Measurements from ENCODE around the gene ZNF697. TPM values are rescaled to one million over a fixed set of nuclear protein-coding genes. Genes with fewer than 3 reads are reported as not detected.
"Not testable (repeated sequence)": the region's sequence is repeated elsewhere in the genome, so short reads cannot be mapped to it uniquely, and the experiment has no call there.

ZNF697 gene
- total RNA-seq, 1 donor from 2014 or later = 11.4 TPM

DNA sequence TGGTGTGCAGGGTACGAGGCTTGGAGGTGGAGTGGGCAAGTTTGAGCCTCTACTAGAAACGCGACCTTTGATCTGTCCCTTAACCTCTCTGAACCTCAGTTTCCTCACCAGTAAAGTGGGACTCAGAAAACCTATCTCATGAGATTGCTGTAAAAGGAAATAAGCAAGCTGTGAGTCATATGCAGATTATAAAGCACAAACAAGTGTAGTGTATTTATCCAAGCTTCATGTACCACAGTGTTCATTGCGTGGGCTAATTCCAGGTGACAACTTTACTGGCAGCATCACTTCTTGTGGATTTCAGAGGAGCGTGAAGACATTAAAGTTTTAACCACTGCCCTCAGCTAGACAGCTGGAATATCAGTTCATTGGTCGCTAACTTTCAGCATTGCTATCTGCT lies 44.4 kb downstream of the ZNF697 start:
- no peak for TF ChIP-seq CTCF (IDR thresholded peaks at IDR 0.05)
- no peaks in the 10 kb centered on the region for H3K36me3 ChIP-seq
- H3K27me3 ChIP-seq = no peaks in the 10 kb centered on the region
- H3K4me3 ChIP-seq = no peak overlapping the region
- no peak for ATAC-seq
- no peak overlapping the region for H3K27ac ChIP-seq
- DNase-seq = no peak
- peaks cover 9% of the 10 kb centered on the region for H3K4me1 ChIP-seq
- no peaks in the 10 kb centered on the region for H3K9me3 ChIP-seq
- intact Hi-C loops (cut with DNase I) = no loop called here

- H3K27ac ChIP-seq; ATAC-seq; H3K36me3 ChIP-seq; H3K27me3 ChIP-seq; H3K4me3 ChIP-seq; intact Hi-C loops (cut with DNase I); H3K9me3 ChIP-seq; DNase-seq; H3K4me1 ChIP-seq: not testable (repeated sequence)
Observed at GRCh38 chr1:119603241-119603640, 44.8 kb downstream of the ZNF697 start.

DNA sequence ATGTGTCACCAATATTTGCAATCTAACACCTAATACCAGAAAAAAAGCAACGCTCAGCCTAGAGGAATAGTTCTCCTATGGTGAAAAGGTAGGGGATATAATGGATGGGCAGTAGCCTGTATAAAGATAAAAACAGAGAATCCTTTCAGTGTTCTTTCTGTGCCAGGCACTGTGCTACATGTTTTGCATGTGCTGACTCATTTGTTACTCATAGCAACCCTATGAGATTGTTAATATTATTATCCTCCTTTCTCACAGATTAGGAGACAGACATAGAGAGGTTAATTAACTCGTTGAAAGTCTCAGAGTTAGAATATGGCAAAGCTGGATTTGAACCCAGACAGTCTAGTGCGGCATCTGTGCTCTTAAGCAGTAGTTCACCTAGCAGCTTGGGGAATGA lies 45.3 kb downstream of the ZNF697 start:
- not testable (repeated sequence) for ATAC-seq

DNA sequence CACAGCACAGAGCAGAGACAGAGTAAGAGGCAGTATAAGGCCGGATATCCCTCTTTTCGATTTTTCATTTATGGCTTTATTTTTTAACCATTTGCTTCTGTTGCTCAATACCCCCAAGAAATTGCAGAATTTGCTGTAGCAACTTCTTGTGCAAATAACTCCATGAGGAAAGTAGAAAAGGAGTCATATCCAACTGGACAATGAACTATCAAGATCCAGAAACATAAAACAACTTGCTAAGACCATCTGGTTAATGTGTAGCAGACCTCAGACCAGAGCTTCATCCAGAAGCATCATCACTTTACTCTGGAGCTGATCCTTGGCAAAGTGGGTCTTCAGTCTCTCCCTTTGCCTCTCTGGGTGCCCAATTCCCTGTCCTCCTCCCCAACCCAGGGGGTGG lies 45.9 kb downstream of the ZNF697 start:
- no peaks in the 10 kb centered on the region for H3K9me3 ChIP-seq
- DNase-seq = no peak
- no peaks in the 10 kb centered on the region for H3K36me3 ChIP-seq
- H3K27ac ChIP-seq = no peak overlapping the region
- peaks cover 9% of the 10 kb centered on the region for H3K4me1 ChIP-seq
- no peak for ATAC-seq
- H3K27me3 ChIP-seq = no peaks in the 10 kb centered on the region
- H3K4me3 ChIP-seq = no peak overlapping the region
- intact Hi-C loops (cut with DNase I) = no loop called here
- TF ChIP-seq CTCF (IDR thresholded peaks at IDR 0.05) = no peak

More for the DNA sequence above, 45.3 kb downstream of the ZNF697 start:
- H3K9me3 ChIP-seq; H3K27me3 ChIP-seq; H3K27ac ChIP-seq; H3K4me3 ChIP-seq; H3K36me3 ChIP-seq; H3K4me1 ChIP-seq; intact Hi-C loops (cut with DNase I); DNase-seq: not testable (repeated sequence)

DNA sequence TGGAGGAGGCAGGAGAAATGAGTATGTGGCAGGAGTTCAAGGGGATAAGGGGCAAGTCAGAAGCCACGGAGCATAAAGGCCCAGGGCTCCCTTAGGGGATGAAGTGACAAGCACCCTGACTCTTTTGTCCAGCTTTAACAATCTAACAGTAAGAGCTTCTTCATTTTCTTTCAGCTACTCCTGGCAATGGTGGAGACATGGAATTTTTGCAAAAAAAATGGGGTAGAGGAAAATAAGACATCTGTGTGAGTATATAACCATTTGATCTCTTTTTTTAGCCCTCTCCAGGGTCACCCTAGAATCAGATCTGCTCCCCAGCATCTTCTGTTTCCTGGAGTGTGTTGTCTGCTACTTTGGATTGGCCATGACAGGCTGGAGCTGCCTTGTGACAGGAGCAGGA lies 47.1 kb downstream of the ZNF697 start:
- Histone ChIP-seq H3K27me3 (no peaks in the 10 kb centered on the region), H3K36me3 (no peaks in the 10 kb centered on the region), H3K4me3 (no peak overlapping the region), H3K4me1 (peaks cover 4% of the 10 kb centered on the region), H3K9me3 (no peaks in the 10 kb centered on the region), H3K27ac (no peak overlapping the region)
- TF ChIP-seq CTCF (IDR thresholded peaks at IDR 0.05) = no peak
- ATAC-seq (no peak), DNase-seq (no peak)
- intact Hi-C loops (cut with DNase I) = no loop called here

DNA sequence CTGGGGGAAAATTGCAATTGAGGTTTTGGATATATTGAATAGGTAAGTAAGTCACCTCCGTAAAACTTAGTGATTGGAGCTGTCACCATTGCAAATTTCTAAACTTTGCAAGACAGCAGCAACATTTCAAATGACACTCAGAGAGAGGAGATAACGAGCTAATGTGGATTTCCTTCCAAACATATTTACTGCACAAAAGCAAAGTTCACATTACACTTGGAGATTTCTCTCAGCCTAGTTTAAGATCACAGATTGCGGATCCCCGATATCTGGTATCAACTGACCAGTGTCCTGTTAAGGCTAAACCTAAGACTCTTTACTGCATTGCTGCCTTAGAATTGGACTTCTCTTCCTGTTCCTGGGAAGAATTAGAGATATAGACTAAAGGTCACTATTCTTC lies 47.5 kb downstream of the ZNF697 start:
- Histone ChIP-seq H3K27ac (no peak overlapping the region), H3K4me1 (peaks cover 4% of the 10 kb centered on the region), H3K36me3 (no peaks in the 10 kb centered on the region), H3K9me3 (no peaks in the 10 kb centered on the region), H3K27me3 (no peaks in the 10 kb centered on the region), H3K4me3 (no peak overlapping the region)
- intact Hi-C loops (cut with DNase I) = no loop called here
- no peak for ATAC-seq
- TF ChIP-seq CTCF (IDR thresholded peaks at IDR 0.05) = no peak
- DNase-seq = no peak

DNA sequence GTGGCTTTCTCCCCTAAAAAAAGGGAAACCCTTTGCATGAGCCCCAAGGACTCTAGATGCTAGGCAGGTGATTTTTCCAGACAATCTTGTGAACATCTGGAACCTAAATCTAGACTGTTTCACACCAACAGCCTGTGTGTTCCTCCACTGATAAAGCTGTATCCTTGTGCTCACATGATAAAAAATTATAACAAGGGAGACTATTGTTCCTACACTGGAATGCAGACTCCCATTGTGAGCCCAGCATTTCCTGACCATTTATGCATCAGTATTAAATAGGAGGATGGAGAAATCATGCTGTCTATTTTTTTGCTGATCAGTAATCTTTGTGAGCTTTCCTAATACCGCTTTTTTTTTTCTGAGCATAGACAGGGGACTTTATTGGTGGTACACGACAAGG lies 52.5 kb downstream of the ZNF697 start:
- TF ChIP-seq CTCF (IDR thresholded peaks at IDR 0.05) = no peak
- Histone ChIP-seq H3K4me3 (no peak overlapping the region), H3K27me3 (no peaks in the 10 kb centered on the region), H3K27ac (no peak overlapping the region), H3K4me1 (no peaks in the 10 kb centered on the region), H3K9me3 (no peaks in the 10 kb centered on the region), H3K36me3 (no peaks in the 10 kb centered on the region)
- intact Hi-C loops (cut with DNase I) = no loop called here
- DNase-seq (no peak), ATAC-seq (no peak)
